NCI-H2196 (cell line): ENCODE measurements around the gene KDM2A.
"Not testable (repeated sequence)": the region's sequence is repeated elsewhere in the genome, so short reads cannot be mapped to it uniquely, and the experiment has no call there.

Experiments
- DNase-seq: peaks from one replicate; lab custom pipeline; 2025; ENCODE audit not compliant: unreplicated experiment; lab: John Stamatoyannopoulos, UW

Gene KDM2A

GRCh38 chr11:67117672-67118180 lies 1.3 kb upstream of the KDM2A start:
- DNase-seq, result no peak

GRCh38 chr11:67118181-67118766 lies 789 bp upstream of the KDM2A start:
- no peak for DNase-seq

GRCh38 chr11:67119585-67120391 lies 725 bp downstream of the KDM2A start:
- no peak for DNase-seq

- no peak for DNase-seq
Measured at GRCh38 chr11:67120456-67120855, 1.4 kb downstream of the KDM2A start.

GRCh38 chr11:67120881-67121710 lies 2.0 kb downstream of the KDM2A start:
- no peak for DNase-seq

GRCh38 chr11:67123801-67124200 lies 4.7 kb downstream of the KDM2A start:
- not testable (repeated sequence) for DNase-seq

- not testable (repeated sequence) for DNase-seq
Measured at GRCh38 chr11:67126243-67126642, 7.2 kb downstream of the KDM2A start.

GRCh38 chr11:67126986-67127385 lies 7.9 kb downstream of the KDM2A start:
- no peak for DNase-seq

GRCh38 chr11:67130861-67131260 lies 11.8 kb downstream of the KDM2A start:
- not testable (repeated sequence) for DNase-seq

- no peak for DNase-seq
Measured at GRCh38 chr11:67136156-67136555, 17.1 kb downstream of the KDM2A start.

GRCh38 chr11:67138922-67139321 lies 19.9 kb downstream of the KDM2A start:
- DNase-seq, result no peak

GRCh38 chr11:67146516-67147226 lies 27.6 kb downstream of the KDM2A start:
- no peak for DNase-seq

GRCh38 chr11:67153971-67154370 lies 34.9 kb downstream of the KDM2A start:
- DNase-seq, result no peak

GRCh38 chr11:67154726-67155125 lies 35.7 kb downstream of the KDM2A start:
- no peak for DNase-seq

- no peak for DNase-seq
Measured at GRCh38 chr11:67157691-67158090, 38.6 kb downstream of the KDM2A start.

- no peak for DNase-seq
Measured at GRCh38 chr11:67158221-67158620, 39.2 kb downstream of the KDM2A start.

- DNase-seq, result no peak
Measured at GRCh38 chr11:67160045-67160444, 41.0 kb downstream of the KDM2A start.

GRCh38 chr11:67160872-67161783 lies 42.1 kb downstream of the KDM2A start:
- DNase-seq, result no peak

GRCh38 chr11:67163006-67163405 lies 43.9 kb downstream of the KDM2A start:
- DNase-seq, result no peak

- DNase-seq, result no peak
Measured at GRCh38 chr11:67165623-67166022, 46.6 kb downstream of the KDM2A start.
